ENCODE data around the gene FAM186B. TPM values are rescaled to one million over a fixed set of nuclear protein-coding genes. Genes with fewer than 3 reads are reported as not detected.

The FAM186B gene
- total and polyA plus RNA-seq, 10 donors, result 0.08 to 0.67 (median 0.33) TPM; not detected in 4

- Histone ChIP-seq H3K4me3 (no peak overlapping the region), H3K27ac (no peak overlapping the region), H3K9me3 (no peaks in the 10 kb centered on the region), H3K36me3 (peaks cover 0 to 17% (median 9%) of the 10 kb centered on the region in 6 donors), H3K27me3 (replicated peaks in 1 of 7) (peaks cover 0 to 37% (median 26%) of the 10 kb centered on the region in 7 donors), H3K4me1 (peaks cover 0 to 15% (median 13%) of the 10 kb centered on the region in 6 donors)
- DNase-seq, result no peak
- intact Hi-C loops (cut with DNase I; ENCODE audit: low total_unique reads), result no loop called here
- WGBS, 5 donors, result 59 to 79% (median 73%) methylated on average over 7 of the region's 7 CpGs
- no peak for TF ChIP-seq CTCF (IDR thresholded peaks at IDR 0.05 in 8 of 11, conservative IDR thresholded peaks at IDR 0.05 in 3 of 11)
- TF ChIP-seq POLR2AphosphoS5 (IDR thresholded peaks at IDR 0.05), result no peak
- no peak for TF ChIP-seq POLR2A (IDR thresholded peaks at IDR 0.05)
These were observed 53.4 kb downstream of the FAM186B start for GRCh38 chr12:49552014-49552413.

- peaks cover 0 to 15% (median 13%) of the 10 kb centered on the region in 6 donors for H3K4me1 ChIP-seq
- no peaks in the 10 kb centered on the region for H3K9me3 ChIP-seq
- peaks cover 0 to 5% (median 0%) of the 10 kb centered on the region in 6 donors for H3K36me3 ChIP-seq
- H3K27ac ChIP-seq, result no peak overlapping the region
- WGBS, 5 donors, result 84 to 91% (median 86%) methylated on average over 5 to 6 of the region's 6 CpGs
- no peak for TF ChIP-seq POLR2AphosphoS5 (IDR thresholded peaks at IDR 0.05)
- no peak for TF ChIP-seq CTCF (IDR thresholded peaks at IDR 0.05 in 8 of 11, conservative IDR thresholded peaks at IDR 0.05 in 3 of 11)
- no peak for TF ChIP-seq POLR2A (IDR thresholded peaks at IDR 0.05)
- intact Hi-C loops (cut with DNase I; ENCODE audit: low total_unique reads), result no loop called here
- H3K27me3 ChIP-seq (replicated peaks in 1 of 7), result peaks cover 0 to 49% (median 26%) of the 10 kb centered on the region in 7 donors
- no peak overlapping the region for H3K4me3 ChIP-seq
- no peak for DNase-seq
These were observed 54.7 kb downstream of the FAM186B start for GRCh38 chr12:49550693-49551252.

- DNase-seq, result no peak
- Histone ChIP-seq H3K4me1 (peaks cover 0 to 15% (median 13%) of the 10 kb centered on the region in 6 donors), H3K27ac (no peak overlapping the region), H3K36me3 (no peaks in the 10 kb centered on the region), H3K27me3 (replicated peaks in 1 of 7) (peaks cover 0 to 57% (median 26%) of the 10 kb centered on the region in 7 donors), H3K9me3 (no peaks in the 10 kb centered on the region), H3K4me3 (peak overlapping the region in 4 of 8 donors; percentile 30 to 66 (median 37))
- WGBS, 5 donors, result 88 to 93% (median 92%) methylated on average over 20 to 28 of the region's 28 CpGs
- intact Hi-C loops (cut with DNase I; ENCODE audit: low total_unique reads), result no loop called here
- TF ChIP-seq POLR2A (IDR thresholded peaks at IDR 0.05) (no peak), CTCF (IDR thresholded peaks at IDR 0.05 in 8 of 11, conservative IDR thresholded peaks at IDR 0.05 in 3 of 11) (no peak), POLR2AphosphoS5 (IDR thresholded peaks at IDR 0.05) (no peak)
These were observed 55.4 kb downstream of the FAM186B start for GRCh38 chr12:49549735-49550692.
